Measurements from ENCODE around the gene GCG.
A peak's percentile ranks its signal among the peaks of the same experiment; 100 is the strongest.

Gene GCG

DNA sequence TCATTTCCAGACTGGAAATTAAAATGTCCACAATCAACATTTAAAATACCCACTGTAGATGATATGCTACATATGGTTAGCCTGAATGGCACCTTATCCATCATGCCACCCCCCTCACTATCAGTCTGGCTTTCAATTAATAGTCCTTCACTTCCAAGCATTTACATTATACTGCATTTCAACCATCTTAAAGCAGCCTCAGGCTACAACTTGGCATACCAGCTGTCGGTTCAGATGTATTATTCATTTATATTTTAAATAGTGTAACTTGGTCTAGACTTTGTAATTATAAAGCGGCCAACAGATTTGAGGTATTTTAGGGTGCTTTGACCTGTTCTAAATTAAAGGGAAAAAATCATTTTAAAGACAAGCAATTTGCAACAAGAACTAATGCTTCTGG is 2.6 kb downstream of the GCG start:
- no peak for DNase-seq (ENCODE audit: low spot score)

DNA sequence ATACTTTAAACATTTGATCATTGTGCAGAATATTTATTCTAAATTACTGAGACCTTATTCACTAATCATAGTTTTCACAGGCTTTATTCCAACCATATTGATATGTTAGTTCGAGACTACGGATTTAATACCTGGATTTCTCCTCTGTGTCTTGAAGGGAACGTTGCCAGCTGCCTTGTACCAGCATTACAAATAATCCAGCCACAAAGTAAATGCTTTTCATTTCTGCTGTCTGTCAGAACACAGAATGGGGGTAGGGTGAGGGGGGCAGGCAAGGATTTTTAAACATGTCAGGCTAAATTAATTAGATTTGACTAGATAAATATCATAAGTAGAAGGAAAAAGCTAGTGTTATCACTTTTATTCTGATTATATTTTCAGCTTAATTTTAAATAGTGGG is 3.1 kb downstream of the GCG start:
- no peak for DNase-seq (ENCODE audit: low spot score)

DNA sequence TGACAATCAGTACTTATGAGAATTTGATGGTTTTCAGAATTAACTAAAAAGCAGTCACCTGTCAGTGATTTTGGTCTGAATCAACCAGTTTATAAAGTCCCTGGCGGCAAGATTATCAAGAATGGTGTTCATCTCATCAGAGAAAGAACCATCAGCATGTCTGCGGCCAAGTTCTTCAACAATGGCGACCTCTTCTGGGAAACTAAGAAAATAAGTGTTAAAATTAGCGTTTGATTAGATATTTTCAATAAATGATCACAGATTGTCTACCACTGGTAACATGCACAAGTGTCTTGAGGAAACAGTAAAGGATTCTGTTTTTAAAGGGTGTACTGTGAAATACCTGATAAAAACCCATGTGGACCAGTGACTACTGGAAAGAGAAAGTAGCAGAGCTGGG is 8.1 kb downstream of the GCG start:
- DNase-seq (ENCODE audit: low spot score), result no peak

DNA sequence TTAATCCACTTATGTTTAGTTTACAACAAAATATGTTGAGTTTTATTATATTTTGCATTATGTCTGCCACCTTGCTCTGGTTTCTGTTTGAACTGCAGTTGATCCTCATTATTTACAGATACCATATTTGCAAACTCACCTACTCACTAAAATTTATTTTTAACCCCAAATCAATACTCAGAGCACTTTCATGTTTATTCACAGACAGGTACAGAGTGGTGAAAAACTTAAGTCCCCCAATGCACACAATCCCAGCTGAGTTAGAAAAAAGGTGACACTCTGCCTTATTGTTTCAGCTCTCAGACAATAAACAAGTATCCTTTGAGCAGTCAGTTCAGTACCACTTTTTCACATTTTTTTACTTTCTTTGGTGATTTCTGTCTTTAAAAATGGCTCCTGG is 13.7 kb downstream of the GCG start:
- no peak for DNase-seq (ENCODE audit: low spot score)

DNA sequence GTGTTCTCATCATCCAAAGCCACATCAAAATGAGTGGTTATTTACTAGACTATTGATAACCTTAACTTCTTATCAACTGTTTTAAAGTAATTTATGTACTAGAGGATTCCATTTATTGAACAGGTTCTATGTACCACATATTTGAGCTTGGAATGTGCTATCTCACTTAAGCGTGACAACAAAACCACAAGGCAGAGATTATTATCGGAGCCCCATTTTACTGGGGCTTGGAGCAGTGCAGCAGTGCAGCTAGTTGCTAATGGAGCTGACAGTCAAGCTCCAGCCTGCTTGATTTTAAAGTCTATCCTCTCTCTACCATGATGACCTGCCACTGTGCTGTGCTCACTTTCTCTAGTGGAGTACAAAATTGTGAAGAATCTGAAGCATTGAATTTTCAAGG is 24.6 kb downstream of the GCG start:
- DNase-seq (ENCODE audit: low spot score), result no peak

DNA sequence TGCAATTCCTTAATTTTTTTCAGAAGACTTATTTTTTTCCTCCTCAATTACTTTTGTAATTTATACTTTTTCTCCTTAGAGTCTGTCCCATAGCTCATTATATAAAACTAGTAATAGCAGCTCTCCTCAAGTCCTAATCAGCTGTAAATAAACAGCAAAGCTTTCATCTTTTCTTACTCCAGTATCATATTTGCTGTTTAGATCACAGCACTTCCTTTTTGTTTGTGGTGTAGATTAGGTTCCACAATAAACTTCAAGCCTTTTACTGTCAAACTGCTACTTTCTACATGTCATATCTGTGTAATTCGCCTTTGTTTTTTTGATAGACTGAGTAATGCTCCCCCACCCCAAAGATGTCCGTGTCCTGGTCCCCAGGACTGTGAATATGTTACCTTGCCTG is 25.5 kb downstream of the GCG start:
- DNase-seq (ENCODE audit: low spot score), result no peak

DNA sequence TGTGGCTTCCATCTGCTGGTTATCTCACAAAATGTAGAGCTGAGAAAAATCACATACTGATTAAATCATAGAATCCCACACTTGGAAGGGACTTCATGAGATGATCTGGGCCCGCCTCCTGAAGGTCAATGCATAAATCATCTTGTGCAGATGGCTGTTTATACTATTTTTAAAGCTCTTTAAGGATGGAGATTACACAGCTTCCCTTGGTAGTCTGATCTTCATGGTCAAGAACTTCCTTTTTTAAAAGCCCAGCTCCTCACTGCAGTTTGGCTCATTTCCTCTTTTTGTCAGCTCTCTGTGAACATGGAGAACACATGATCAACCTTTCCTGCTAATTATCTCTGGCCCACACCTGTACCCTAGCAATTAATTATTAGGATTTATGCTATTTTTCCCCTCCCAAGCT is 25.9 kb downstream of the GCG start:
- DNase-seq (ENCODE audit: low spot score), result no peak

DNA sequence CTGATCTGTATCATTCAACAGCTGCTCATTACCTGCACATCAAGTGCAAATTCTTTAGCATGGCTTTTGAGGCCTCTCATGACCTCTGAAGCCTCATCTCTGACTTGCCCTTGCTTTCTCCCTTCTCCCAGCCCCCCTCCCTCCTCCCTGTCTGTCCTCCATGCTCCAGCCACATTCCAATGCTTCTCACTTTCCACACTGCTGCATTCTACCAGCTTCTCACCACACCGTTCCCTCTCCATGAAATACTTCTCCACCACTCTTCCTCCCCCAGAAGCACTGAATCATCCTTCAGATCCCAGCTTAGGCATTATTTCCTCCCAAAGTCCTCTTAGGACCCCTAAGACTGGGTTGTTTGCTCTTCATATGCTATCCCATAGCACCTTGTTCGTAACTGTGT is 26.9 kb downstream of the GCG start:
- DNase-seq (ENCODE audit: low spot score), result peak; percentile 55

DNA sequence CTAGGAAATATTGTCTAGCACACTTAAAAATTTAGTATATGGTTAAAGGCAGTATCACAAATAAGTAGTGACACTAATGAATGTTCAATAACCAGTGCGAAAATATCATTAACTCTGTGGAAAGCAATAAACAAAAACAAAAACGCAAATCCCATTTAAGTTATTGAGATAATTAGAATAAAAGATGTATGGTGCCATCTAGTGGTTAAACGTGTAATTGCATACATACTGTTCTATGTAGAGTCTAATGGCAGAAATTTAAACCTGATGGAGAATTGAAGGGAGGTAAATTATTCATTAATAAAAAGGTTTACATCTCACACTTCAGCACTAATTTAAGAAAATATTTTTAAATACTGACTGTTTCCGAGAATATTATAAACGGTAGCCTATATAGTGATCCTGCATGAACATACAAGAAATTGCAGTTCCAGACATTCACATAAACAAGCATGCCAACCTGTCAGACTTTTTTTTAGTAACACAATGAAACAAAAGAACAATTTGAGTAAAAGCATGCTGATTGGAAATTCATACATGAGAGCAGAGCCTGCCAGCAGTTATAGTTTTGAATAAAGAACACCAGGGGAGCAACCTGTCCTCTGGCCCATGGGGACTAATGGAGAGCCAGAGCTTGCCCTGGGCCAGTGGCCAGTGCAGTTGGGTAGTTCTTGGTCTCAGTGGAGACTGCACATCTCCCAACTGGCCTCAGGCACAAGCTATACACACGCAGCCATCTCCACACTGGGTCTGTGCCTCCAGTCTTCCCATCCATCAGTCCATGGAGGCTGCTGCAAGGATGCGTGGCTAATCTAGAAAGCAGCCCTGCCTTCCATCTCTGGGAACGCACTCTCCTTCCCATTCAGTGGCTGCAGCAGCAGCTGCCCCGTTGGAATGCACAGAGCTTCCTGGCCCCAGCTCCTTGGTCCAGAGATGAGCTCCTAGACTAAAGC is 28.0 kb downstream of the GCG start:
- DNase-seq (ENCODE audit: low spot score), result peak; percentile 55

DNA sequence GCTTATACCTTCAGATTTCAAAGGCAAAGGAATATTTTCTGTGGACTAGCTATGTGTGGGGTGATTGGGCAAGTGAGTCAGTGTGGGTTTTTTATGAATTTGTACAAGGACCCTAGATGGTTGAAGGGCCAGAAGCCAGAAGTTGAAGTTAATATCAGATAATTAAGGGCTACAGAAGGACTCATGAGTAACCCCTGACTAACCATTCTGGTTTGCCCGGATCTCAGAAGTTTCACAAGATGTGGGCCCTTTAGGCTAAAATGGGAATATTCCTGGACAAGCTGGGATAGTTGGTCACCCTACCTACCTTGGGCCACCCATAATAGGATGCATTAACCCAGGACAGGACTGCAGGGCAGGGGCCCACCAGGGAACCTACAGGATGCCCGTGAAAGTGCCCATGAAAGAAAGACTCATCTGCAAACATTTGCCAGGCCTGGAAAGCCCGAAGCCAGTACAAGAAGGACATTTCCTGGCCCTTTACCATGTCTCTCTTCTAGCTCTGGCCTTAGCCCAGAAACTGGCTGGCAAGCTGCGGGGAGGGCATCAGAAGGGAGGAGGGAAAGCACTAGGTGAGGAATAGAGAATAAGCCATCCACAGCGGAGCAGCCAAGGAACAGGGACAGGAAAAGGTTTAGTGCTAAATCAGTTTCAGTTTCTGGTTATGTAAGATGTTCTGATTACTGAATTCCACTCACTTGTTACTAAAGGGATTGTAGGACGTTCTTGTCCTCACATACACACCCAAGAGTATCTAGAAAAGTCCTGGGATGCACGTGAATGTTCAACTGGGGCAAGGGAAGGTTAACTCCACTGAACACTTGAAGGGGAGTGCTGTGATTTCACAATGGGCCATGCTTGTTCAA is 33.6 kb downstream of the GCG start:
- DNase-seq (ENCODE audit: low spot score), result peak; percentile 66

DNA sequence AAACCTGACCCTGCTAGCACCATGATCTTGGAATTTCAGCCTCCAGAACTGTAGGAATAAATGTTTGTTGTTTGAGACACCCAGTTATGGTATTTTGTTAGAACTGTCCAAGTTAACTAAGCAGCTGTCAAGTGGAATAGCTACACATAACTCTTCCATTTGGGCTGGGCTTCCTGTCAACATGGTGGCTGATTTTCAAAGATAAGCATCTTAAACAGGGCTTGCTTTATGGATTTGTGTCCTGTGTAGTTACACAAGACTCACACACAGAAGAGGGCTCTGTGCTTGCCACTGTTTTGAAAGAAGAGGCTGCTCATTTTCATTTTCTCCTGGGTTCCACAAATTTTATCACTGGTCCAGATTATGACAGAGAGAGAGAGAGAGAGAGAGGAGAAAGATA is 35.7 kb downstream of the GCG start:
- DNase-seq (ENCODE audit: low spot score), result no peak

DNA sequence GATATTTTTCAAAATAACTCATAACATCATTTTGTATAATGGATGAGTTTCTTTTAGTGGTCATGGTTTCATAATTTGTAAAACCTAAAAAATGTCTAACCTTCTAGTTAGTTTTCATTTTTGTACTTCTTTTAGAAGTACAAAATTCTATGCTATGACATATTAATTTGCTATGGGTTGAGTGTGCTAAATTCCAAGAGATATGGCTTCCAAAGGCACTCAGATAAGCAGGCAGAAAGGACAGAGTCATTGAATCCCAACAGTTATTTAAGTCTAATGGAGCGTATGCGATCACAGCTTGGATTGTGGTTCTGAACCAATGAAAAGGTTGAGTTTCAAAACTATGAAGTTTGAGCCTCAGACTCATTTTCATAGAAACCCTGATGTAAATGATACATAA is 37.0 kb downstream of the GCG start:
- DNase-seq (ENCODE audit: low spot score), result no peak

DNA sequence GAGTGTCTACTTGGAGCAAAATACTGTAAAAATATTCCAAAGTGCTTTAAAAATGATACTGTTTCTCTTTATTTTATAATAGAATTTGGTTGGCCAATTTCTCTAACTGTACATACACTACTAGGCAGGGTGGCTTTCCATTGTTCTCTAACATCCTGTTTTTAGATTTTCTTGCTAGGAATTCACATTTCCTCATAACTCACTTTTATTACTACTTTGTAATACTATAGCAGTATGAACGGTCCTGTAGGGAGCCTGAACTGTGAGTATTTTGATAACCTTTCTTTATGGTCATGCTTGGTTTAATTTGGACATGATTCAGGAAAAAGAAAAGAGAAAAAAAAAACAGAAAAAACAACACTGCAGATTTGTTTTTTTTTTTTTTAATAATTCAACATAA is 37.8 kb downstream of the GCG start:
- DNase-seq (ENCODE audit: low spot score), result no peak

DNA sequence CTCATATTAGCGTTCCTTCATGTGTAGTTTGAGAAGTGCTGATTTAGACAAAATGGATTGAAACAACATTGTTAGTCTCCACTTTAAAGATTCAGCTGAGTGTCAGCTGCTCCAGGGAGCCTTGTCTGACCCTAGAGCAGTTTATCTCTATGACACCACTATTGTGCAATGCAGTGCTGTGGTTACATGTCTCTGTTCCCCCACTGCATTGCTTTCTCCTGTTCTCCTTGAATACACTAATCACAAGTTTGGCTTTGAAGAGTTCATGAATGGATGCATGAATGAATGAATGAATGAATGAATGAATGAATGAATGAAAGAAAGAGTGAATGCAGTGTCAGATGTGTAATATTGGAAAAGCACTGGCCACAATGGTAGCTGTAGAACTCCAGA is 38.3 kb downstream of the GCG start:
- DNase-seq (ENCODE audit: low spot score), result peak; percentile 64

DNA sequence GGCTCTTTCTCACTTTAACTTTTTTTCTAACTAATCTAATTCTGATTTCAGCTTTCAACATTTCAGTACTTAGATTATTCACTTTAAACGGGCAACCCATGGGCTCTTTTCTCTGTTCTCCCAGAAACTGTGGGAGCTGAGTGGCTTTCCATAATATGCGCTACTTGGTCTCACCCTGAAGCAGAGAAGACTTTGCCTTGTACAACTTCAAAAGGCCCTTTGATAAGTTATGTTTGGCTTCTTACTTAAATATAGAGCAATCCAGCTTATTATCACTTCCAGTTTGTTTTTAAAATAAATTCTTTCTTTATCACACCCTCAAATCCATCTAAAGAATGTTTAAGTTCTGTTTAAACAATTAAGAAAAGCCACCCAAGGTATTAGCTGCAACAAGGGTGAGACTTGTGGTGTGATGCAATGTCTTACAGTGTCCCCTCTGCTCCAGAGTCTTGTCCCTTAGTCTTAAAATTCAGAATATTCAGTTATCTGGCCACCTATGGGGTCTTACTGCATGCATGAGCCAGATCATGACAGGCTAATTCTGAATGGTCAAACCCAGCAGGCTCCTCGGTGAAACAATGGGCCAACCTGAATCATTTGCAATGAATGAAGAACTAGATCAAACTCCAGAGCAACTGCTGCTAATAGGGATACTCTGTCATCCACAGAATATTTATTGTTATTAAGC is 38.8 kb downstream of the GCG start:
- DNase-seq (ENCODE audit: low spot score), result no peak

DNA sequence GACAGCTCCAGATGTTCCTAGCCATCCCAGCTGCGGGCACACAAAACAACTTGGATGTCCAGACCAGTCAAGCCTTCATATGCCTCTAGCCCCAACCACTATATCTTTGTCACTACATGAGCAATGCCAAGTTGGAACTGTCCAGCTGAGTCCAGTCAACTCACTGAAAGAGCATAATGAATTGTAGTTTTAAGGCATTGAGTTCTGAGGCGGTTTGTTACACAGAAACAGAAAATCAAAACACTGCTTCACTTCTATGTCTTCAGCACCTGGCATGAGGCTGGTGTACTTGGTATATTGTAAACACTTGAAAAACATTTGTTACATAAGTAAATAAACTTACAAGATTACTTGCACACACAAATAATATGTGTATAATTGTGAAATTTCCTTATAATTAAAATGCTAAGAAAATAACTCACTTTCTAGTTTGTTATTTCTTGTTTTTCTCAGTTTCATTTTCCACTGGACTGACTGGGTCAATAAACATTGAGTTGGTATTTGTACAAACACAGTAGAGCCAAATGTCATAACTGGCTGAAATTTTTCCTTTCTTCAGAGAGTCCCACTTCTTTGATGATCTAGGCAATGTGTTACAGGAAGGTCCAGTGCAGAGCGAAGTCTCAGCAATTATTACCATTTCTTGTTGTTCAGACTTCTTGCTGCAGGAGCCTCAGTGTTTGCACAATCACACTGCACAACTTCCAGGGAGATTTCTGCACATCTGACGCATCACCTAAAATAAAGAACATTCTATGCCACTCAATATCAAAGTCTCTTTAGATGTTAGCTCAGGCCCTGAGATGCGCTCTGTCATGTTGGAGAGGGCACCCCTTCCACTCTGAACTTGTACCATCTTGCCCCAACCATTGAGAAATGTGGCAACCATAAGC is 39.8 kb downstream of the GCG start:
- no peak for DNase-seq (ENCODE audit: low spot score)

DNA sequence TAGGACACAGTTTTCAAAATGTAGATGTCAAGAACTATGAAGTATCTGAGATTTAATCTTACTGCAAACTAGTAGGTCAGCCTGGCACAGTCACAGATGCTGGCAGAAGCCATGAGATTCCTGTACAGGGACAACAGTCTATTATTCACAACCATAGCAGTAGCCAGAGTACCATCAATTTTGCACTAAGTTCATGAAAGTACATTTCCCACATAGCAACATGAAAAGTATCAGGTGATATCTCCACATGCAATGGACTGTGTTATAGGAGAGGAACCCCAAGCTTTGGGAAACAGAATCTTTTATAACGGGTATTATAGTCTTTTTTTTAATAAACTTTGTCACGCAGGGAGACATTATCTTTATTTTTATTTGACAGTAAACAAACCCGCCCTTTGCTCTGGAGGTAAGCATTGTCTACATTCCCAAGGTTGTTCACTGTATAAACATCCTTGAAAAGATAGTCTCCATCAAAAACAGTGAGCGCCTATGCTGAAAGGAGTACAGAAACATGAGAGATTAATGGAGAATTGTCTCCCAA is 44.6 kb downstream of the GCG start:
- DNase-seq (ENCODE audit: low spot score), result no peak

DNA sequence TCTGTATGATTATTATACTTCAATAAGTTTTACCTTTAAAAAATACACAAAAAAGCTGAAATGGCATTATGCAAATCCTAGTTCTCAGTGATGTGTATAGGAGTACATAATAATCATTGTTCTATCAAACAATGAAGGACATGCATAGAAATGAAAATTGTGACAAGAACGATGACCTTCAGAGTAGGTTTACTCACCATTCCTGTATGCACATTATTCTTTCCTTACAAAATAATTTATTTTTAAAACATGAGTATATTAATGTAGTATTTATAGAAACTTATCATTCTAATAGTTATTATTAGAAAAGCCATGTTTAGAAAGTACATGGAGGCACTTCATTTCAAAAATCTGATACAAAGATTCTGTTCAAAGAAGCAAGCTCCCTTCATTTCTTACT is 45.3 kb downstream of the GCG start:
- no peak for DNase-seq (ENCODE audit: low spot score)

DNA sequence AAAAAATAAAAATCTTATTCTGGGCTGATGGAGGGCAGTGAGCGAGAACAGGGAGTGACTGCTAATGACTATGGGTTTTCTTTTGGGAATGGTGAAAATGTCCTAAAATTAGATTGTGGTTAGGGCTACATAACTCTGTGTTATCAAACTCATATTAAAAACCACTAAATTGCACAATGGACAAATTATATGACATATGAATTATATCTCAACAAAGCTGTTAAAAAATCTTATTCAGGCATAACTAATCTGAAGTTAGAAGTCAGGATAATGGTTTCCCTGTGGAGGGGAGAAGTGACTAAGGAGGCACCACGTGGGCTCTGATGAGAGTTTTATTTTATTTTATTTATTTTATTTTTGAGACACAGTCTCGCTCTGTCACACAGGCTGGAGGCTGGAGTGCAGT is 45.9 kb downstream of the GCG start:
- peak; percentile 59 for DNase-seq (ENCODE audit: low spot score)

DNA sequence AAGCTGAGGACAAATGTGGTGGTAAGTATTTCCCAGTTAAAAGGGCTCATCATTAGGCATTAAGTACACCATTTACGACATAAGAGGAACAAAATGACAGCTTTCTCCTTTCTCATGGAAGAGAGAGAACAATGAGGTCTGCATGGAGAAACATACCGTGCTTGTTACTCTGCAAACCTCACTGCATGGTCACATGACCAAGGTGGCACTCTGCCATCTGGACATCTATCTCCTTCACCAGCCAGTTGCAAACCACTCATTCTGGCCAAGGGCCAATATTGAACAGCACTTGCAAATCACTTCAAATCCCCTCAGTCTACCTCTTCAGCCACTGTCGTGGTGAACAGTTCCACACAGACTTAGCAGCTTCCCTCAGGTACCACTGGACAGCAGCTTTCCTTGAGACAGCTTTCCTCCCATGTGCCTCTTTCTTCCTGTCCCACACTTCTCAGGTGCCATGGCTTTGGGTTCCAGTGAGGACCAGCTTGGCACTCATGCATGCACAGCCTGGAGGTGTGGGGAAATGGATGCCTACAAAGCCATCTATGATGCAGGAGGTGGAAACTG is 48.5 kb downstream of the GCG start:
- DNase-seq (ENCODE audit: low spot score), result no peak

DNA sequence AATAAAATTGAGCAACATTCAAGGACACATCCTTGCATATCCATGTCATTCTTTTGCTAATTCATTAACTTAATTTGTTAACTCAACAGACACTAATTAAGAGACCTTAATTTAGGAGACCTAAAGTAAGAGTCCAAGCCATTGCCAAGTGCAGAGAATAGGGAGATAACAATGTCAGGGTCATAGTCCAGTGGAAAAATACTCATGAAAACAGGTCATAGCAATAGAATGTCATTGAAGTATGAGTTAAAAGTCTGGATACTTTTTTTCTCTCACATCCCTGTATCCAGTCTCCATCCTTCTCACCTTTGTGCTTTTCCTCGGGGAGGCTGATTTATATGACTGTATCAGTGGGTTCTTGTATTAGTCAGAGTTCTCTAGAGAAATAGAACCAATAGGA is 51.5 kb downstream of the GCG start:
- DNase-seq (ENCODE audit: low spot score), result no peak

Data from GM03348 (cell line).